HG03571 (cell line): ENCODE results near the gene VPS4B.
A peak's percentile ranks its signal among the peaks of the same experiment; 100 is the strongest.

Experiments
- ATAC-seq: cut with Tn5 transposase; IDR thresholded peaks from one replicate; pipeline ENCODE4 v1.9.1; 2021; ENCODE audit not compliant: unreplicated experiment

The VPS4B gene

DNA sequence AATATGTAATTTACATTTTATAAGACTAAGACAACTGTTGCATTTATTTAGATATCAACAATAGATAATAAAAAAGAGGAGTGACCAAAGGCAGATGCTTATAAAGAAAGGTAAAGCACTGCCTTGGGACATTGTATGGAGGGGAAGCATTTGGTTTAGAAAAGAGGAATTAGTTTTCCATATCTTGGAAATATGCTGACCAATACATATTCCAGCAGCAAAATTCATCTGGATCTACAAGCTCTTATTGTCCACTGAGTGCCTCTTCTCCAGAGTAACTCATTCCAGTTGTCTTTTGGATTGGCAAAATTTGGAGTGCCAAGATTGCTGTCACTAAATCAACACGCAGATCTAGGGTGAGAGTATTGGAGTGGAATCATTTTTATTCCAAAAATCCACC is 8.9 kb upstream of the VPS4B start:
- ATAC-seq, result no peak

DNA sequence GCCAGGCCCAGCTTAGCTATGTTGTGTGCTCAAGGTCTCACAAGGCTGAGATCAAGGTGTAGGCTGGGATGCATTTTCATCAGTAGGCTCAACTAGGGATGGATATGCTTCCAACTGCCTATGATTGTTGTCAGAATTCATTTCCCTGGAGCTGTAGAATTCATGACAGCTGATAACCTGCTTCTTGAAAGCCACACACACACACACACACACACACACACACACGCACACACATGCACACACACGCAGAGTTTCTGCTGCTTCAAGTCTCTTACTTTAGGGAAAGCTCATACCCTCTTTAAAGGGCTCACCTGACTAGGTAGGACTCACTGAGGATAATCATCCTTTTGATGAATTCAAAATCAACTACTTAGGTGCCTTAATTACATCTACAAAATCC is 8.2 kb upstream of the VPS4B start:
- no peak for ATAC-seq

DNA sequence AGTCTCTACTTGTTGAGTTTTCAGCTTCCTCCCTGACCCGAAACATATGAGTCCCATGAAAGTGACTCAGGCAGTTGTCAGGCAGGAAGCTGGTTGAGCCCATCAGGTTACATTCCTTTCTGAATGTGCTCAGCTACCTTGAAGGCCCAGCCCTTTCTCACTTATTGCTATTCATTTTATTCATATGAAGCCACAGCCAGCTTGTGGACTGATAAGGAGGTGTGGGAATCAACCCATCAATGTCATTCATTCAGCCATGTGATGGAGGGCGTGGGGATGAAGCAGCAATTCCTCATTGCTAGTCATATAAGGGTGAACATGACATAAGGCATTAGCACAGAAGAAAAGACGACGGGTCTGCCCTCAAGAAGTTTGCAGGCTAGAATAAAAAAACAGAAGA is 5.3 kb upstream of the VPS4B start:
- ATAC-seq, result no peak

DNA sequence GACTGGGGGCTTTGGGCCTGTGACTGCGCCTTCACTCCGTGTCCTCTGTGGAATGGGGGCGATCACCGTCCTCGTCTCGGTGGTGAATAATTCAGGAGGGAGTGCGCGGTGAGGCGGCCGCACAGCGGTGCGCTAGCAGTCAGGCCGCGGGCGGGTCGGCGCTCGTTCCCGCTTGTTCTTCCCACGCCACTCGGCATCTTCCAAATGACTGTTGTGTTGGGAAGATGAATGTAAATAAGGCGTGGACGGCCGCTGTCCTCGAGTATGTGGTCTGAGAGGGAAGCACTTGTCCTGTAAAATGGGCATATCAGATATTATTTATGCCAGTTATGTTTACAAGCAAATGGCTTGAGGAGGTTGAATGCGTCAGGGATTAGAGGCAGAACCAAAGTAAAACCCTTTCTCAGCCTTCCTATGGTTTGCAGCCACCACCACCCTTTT is 608 bp upstream of the VPS4B start:
- ATAC-seq, result peak; percentile 23

DNA sequence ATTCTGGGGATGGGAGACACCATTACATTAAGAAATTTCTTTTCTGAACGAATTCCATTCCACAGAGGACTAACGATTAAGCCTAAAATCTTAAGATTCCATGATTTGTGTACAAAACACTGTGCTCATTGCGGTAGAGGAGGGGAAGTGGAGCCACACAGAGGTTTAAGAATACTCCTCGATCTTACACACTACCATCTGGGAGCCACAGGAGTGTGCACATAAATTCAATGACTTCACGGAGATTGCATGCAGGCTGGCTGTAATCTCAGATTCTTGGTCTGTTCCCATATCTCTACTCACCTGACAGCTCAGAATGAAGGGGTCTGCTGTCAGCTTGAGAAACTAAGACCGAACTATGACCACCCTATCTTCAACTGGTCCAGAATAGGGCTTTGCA is 762 bp downstream of the VPS4B start:
- ATAC-seq, result no peak

DNA sequence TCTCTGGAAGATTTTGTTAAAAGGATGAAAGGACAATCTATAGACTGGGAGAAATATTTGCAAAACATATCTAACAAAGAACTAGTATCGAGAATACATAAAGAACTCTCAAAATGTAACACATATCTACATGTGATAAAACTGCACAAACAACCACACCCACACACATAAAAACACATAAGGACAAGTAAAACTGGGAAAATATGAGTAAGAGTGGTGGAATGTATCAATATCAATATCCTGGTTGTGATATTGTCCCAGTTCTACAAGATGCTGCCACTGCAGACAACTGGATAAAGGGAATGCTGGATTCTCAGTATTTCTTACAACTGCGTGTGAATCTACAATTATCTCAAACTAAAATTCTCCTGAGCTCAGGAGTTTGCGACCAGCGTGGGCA is 9.3 kb downstream of the VPS4B start:
- ATAC-seq, result no peak

DNA sequence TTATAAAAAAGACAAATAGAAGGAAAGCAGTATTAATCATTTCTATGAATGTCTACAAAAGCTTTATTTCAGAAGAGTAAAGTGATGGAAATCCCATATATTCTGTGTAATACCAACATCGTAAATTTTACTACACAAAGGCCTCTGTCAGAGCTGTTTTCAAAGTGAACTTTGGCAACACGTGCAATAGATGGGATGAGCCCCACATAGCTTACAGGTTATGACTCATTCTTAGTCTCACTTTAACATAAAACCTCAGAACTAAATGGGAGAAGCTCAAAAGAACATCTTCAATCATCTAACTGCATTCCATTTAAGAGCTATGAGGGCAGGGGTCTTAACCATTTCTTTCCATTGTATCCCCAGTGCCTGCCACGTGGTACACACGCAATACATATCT is 11.5 kb downstream of the VPS4B start:
- no peak for ATAC-seq

DNA sequence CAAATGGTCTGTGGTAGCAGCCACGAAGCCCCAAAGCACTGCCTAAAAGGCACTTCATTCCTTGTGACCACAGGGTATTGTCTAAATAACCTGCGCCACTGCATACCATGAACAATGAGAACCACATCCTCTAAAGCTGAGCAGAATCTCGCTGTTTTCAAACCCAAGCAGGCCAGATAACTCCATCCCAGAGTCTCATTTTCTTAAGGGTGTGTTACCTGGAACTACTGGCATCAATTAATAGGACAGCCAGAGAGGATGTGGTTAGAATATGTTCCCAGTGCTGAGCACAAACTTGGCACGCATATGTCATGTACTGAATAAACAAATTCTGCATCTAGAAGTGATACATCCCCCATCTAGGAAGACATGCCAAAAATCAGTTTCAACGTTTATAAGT is 13.0 kb downstream of the VPS4B start:
- no peak for ATAC-seq

DNA sequence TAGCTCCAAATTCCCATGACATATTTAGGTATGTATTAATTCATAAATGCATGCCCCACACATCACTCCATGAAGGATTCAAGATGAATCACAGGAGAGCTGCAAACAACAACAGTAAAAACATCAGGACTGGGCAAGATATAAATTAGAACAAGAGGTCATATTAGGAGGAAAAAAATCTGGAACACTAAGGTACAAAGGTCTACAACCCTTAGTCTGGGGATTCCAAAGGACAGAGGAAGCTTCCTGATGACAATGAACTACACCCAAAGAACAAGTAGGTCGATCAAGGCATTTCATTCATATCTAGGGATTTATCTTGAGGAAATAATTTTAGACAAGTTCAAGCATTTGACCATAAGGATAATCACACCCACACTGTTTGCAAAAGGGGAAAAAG is 14.5 kb downstream of the VPS4B start:
- no peak for ATAC-seq

DNA sequence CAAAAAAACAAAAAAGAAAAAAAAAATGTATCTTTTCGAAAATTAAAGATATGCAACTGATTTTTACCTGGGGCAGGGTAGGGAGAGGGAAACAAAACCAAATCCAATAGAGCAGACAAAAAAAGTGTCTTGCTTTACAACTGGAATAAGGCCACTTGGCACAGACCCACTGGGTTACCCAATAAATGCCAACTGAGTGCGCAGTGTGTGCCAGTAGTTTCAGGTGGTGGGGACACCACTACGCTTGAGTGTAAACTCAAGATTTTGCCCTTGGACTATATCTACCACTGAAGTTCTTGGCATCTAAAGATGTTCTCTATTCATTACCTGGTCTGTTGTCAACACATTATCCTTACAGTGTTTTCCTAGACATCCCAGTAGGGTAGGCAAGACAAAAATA is 16.3 kb downstream of the VPS4B start:
- ATAC-seq, result no peak

DNA sequence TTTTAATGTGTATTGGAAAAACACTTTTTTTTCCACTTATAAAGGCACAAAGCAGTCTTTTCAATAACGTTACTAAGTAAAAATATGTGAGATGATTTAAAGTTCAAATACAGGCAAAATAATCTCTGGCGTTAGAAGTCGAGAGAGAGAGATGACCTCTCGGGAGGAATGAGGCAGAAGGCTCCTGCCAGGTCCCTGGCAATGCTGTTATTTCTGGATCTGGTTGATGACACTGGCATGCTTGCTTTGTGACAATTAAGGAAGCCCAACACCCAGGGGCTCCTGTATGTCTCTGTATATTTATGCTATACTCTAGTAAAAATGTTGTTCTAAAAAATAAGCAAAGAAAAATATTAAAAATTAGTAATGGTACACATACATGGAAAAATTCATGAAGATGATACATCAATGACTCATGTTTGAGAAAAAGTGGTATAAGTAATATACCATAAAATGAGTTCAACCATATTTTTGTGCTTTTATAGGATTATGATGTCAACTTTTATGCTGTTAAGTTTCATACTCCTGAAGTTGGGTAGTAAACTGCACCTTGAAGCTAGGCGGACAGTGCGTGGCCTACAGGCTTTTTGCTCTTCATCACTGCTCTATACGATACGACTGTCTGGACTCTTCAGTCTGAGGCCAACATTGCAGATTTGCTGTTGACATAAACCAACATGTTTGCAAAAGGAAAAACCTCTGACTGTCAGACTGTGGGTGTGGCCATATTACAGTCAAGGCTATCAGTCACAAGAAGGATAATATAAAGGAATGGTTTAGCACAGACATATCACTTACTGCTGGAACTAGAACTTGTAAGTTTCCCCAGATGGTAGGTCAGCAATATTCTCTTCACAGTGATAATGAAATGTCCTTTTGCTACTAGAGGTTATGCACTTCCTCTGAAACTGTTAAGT is 19.8 kb downstream of the VPS4B start:
- ATAC-seq, result no peak

DNA sequence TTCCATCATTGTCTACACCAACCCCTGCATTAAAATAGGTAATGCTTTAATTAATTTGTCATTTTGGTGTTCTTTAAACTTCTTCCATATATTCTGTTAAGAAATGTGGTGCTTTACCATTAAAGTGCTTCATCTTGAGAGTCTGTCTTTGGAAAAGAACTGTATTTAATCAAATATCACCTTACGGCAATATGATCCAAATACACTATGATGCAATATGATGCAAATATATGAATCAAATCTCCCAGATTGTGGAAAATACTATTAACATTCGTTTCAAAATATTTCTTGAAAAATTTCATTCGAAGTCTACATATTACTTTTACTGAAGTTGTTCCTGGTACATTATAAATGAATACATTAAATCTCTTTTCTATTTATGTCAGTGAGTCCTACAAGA is 23.0 kb downstream of the VPS4B start:
- no peak for ATAC-seq

DNA sequence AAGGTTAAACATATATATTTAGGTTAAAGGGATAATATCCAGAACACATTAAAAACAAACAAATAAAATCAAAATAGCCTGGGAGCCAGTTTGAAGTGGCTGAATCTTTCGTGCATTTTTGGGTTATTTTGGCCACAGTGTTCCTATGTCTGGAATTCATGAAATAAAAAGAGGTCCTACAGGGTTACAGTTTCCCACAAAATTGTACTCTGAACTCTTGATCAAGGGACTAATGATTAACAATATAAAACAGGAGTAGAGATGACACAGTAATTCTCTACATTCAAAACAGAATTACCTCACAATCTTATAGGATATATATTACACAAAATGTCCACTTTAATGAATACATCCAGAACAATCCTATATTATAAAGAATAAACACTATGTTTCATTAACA is 24.9 kb downstream of the VPS4B start:
- ATAC-seq, result no peak

DNA sequence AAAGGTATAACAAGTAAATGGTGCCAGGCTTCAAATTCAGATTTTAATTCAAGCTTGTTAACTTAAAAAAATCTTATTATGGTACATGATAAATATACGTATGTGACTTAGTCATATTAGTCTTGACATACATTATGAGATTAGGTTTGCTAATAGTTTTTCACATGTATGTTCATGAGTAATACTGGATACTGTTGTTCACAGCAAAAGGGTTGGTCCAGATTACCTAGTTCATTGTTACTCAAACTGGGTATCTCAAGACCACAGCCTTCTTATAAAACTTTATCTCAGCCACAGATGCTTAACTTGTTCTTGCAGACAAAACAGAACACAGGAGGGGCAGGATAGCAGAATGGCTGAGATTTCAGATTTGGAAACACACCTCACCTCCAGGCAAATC is 26.8 kb downstream of the VPS4B start:
- no peak for ATAC-seq

DNA sequence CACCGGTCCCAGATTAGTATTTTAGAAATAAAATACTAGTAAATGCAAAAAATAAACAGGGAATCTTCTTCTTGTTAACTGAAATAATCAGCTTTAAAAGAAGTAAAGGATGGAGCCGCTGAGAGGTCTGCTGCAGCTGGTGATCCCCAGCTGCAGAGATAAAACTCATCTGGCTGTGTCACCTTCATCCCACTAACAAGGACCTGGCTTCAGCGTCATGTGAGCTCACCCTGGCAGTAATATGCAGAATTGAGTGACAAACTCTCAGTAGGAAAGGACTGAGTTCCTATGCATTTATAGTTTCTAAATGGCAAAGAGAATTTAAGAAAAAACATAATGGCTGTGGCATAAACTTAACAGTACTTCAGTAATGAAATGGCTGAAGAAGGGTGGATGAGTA is 27.3 kb downstream of the VPS4B start:
- no peak for ATAC-seq

DNA sequence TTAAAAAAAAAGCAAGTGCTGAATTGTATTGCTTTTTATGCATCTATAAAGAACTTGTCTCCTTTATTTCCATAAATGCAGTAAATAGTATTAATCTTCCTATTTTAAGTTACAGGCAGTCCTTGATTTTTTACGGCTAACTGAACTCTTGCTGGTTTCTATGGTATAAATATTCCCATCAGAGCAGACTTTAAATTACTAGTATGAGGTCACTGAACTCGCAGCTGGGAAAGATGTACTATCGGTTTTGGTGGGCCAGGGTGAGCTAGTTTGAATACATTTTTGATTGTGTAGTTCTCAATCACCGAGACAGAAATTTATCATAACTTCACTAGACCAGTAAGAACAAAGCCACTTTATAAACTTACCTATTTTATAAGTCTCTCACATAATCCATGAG is 34.4 kb downstream of the VPS4B start:
- no peak for ATAC-seq

DNA sequence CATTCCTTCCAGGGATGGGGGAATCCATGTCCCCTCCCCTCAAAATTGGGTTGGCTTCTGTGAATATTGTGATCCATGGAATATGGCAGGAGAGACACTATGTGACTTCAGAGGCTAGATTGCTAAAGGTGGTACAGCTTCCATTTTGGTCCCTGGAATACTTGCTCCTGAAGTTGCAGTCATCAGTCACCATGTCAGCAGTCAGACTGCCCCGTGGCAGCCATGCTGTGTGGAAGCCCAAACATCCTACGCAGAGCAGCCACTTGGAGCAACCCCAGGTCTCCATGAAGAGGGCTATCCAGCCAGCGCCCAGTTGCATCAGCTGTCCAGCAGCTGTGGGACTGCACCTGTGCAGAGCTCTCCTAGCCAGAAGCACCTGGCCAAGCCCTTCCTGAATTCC is 39.4 kb downstream of the VPS4B start:
- no peak for ATAC-seq

DNA sequence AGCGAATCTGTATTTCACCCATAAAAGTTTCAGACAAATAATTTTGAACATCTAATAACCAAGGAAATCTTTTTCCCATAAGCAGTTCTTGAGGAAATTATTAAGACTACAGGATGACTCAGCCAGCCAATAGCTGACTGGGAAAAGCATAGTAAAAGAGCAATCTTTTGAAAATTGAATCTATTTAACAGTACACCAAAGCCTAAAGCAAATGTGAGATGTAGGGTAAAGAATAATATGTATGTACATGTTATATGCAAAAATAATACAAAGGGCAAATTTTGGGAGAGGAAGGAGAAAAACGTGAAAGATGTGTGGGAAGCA is 42.7 kb downstream of the VPS4B start:
- ATAC-seq, result no peak

DNA sequence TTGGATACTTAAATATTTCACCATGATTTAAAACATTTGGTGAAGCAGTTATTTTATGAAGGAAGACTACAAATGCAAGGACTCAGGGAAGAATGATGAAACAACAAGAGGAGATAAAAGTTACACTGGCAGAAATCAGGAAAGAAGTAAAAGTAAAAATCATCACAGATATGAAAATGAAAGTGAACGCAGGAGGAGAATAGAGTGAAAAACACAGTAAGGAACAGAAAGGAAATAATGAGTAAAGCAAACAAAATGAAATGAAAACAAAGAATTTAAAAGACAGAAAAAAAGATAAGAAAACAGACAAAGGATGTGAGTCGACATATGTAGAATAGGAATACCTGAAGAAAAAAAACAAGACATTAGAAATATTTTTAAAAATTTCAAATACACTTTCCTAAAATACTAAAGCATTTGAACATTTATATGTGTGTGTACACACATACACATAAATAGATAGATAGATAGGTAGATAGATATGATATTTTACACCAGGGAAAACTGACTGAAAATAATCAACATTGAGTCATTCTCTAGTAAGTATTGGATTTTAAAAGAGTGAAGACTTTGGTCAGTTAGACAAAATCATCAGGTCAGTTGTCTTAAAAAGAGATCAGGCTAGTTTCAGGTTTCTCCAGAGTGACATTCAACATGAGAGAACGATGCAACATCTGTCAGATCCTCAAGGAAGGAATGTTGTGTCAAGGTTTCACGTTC is 43.2 kb downstream of the VPS4B start:
- no peak for ATAC-seq

DNA sequence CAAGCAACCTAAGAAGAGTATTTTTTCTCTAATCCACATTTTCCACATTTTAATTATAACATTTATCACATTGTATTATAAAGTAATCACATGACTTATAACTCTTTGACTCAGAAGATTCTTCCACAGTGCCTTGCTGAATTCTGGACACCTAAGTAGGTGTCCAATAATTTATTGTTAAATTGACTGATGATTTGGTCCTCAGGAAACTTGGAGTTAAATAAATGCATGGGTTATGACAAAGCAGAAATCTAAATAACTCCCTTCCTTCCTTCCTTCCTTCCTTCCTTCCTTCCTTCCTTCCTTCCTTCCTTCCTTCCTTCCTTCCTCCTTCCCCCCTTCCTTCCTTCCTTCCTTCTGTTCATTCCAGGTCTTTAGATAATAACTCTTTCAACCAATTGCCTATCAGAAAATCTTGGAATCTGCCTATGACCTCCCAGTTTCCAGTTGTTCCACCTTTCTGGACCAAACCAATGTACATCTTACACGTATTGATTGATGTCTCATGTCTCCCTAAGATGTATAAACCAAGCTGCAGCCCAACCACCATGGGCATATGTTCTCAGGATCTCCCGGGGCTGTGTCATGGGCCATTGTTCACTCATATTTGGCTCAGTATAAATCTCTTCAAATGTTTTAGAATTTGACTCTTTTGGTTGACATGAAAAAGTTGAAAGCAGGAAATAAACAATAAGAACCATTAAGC is 44.8 kb downstream of the VPS4B start:
- ATAC-seq, result no peak

DNA sequence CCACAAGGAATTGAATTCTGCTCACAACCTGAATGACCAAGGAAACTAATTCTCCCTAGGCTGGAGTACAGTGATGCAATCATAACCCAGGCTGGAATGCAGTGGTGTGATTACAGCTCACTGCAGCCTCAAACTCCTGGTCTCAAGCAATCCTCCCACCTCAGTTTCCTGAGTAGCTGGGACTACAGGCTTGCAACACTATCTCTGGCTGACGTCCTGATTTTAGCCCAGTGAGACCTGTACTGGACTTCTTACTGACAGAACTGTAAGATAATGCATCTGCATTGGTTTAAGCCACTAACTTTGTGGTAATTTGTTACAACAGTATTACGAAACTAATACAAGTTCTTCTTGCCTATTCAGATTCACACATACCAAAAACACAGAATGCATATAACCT is 45.7 kb downstream of the VPS4B start:
- ATAC-seq, result no peak

DNA sequence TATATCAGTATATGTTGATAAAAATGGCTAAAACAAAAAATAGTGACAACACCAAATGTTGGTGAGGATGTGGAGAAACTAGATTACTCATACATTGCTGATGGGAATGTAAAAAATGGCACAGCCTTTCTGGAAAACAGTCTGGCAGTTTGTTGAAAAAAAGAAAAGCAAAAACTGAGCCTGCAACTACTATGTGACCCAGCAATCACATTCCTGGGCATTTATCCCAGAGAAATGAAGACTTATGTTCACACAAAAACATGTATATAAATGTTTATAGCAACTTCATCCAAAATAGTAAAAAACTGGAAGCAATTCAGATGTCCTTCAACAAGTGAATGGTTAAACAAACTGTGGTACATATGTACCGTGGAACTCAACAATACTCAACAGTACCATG is 47.7 kb downstream of the VPS4B start:
- no peak for ATAC-seq
